Left colon (tissue), 2 donors: ENCODE results near the gene MSANTD1. TPM values are rescaled to one million over a fixed set of nuclear protein-coding genes. Genes with fewer than 3 reads are reported as not detected.

Experiments used
- ATAC-seq: fragments of 200-7000 bp; cut with Tn5 transposase; one replicate; pipeline ENCODE4 v1.9.1; 2020; ENCODE audit warnings: mild to moderate bottlenecking, moderate library complexity
- DNase-seq, 2 donors: peaks; one replicate each; pipeline ENCODE4 v3.0.0-alpha.2; 2020
- intact Hi-C, 2 donors: fragments of 100-400 bp; cut with DNase I in 1 of 2; cut with micrococcal nuclease in 1 of 2; formaldehyde crosslinking; loops; one replicate each; pipeline versions ENCODE4 v1.11.2 to v1.14.0; 2022; cut with DNase I, micrococcal nuclease
- total RNA-seq, 2 donors: library from RNA; stranded (reverse); fragmentation: NEBNext Ultra II Directional; extraction: Animal tissue kit (Norgen Biotek cat#: 25700); gene quantifications; one replicate each; pipeline ENCODE4 v1.2.1, GENCODE V29; 2021
- donor health status: DM: no; HTN: no; CAD: no.
- donor health status: DM: yes; HTN: yes; CAD: no.

MSANTD1 gene
- total RNA-seq, 2 donors from 2014 or later: 0.73 to 0.82 TPM

- ATAC-seq: no peak
- intact Hi-C loops: no loop called here
- peak in 1 of 2 donors; percentile 10 for DNase-seq
Measured at GRCh38 chr4:3213661-3214250, 35.2 kb upstream of the MSANTD1 start.

GRCh38 chr4:3215256-3215655, 33.7 kb upstream of the MSANTD1 start:
- DNase-seq: no peak
- ATAC-seq: no peak
- intact Hi-C loops: no loop called here

- ATAC-seq (no peak), DNase-seq (no peak)
- intact Hi-C loops: no loop called here
Measured at GRCh38 chr4:3215733-3216132, 33.2 kb upstream of the MSANTD1 start.

- intact Hi-C loops: no loop called here
- ATAC-seq (no peak), DNase-seq (no peak)
Measured at GRCh38 chr4:3217266-3217665, 31.7 kb upstream of the MSANTD1 start.

GRCh38 chr4:3217771-3218170, 31.2 kb upstream of the MSANTD1 start:
- DNase-seq: no peak
- ATAC-seq: no peak
- intact Hi-C loops: no loop called here

- ATAC-seq (no peak), DNase-seq (no peak)
Measured at GRCh38 chr4:3218824-3219760, 29.9 kb upstream of the MSANTD1 start.

GRCh38 chr4:3219761-3220475, 29.0 kb upstream of the MSANTD1 start:
- ATAC-seq (no peak), DNase-seq (no peak)
- intact Hi-C loops: no loop called here

More at GRCh38 chr4:3218824-3219760, 29.9 kb upstream of the MSANTD1 start:
- intact Hi-C loops: no loop called here

GRCh38 chr4:3220476-3221183, 28.3 kb upstream of the MSANTD1 start:
- intact Hi-C loops: no loop called here
- ATAC-seq (no peak), DNase-seq (no peak)

GRCh38 chr4:3221184-3221494, 27.8 kb upstream of the MSANTD1 start:
- DNase-seq (no peak), ATAC-seq (no peak)
- intact Hi-C loops: no loop called here

- intact Hi-C loops: no loop called here
- ATAC-seq: no peak
- DNase-seq: no peak
Measured at GRCh38 chr4:3221996-3222395, 27.0 kb upstream of the MSANTD1 start.

- ATAC-seq (no peak), DNase-seq (no peak)
- intact Hi-C loops: no loop called here
Measured at GRCh38 chr4:3223346-3223745, 25.6 kb upstream of the MSANTD1 start.

GRCh38 chr4:3223956-3224748, 24.8 kb upstream of the MSANTD1 start:
- DNase-seq (no peak), ATAC-seq (no peak)
- intact Hi-C loops: no loop called here

GRCh38 chr4:3225071-3225850, 23.7 kb upstream of the MSANTD1 start:
- ATAC-seq (no peak), DNase-seq (no peak)
- intact Hi-C loops: no loop called here

- ATAC-seq: no peak
- no peak for DNase-seq
- intact Hi-C loops: no loop called here
Measured at GRCh38 chr4:3225936-3226335, 23.0 kb upstream of the MSANTD1 start.

- ATAC-seq: peak; percentile 91
- peak in 1 of 2 donors; percentile 58 for DNase-seq
- intact Hi-C loops: no loop called here
Measured at GRCh38 chr4:3226467-3226866, 22.5 kb upstream of the MSANTD1 start.

- intact Hi-C loops: no loop called here
- DNase-seq (no peak), ATAC-seq (no peak)
Measured at GRCh38 chr4:3226944-3227343, 22.0 kb upstream of the MSANTD1 start.

- DNase-seq: no peak
- intact Hi-C loops: no loop called here
- ATAC-seq: no peak
Measured at GRCh38 chr4:3227878-3228675, 20.9 kb upstream of the MSANTD1 start.
